GM23248 (cell line): Measurements from ENCODE around the gene SLC37A1. TPM values are rescaled to one million over a fixed set of nuclear protein-coding genes. Genes with fewer than 3 reads are reported as not detected.

Experiments used
- DNase-seq: peaks from one replicate; pipeline ENCODE4 v3.0.0-alpha.2; 2015
- H2AFZ ChIP-seq: fragments of 200-600 bp; sonication (generic); 2 replicates; pipeline ENCODE4 v1.6.1; 2016; ENCODE audit warnings: antibody characterized with exemption
- H3F3A ChIP-seq: fragments of 200-600 bp; sonication (generic); 2 replicates; pipeline ENCODE4 v1.6.1; 2016; ENCODE audit warnings: mild to moderate bottlenecking, antibody characterized with exemption, mixed run types; ENCODE audit not compliant: insufficient read depth
- H3K27ac ChIP-seq: fragments of 200-600 bp; sonication (generic); 2 replicates; pipeline ENCODE4 v1.5.1; 2016; ENCODE audit warnings: mild to moderate bottlenecking
- H3K27me3 ChIP-seq: fragments of 200-600 bp; sonication (generic); replicated peaks from 2 replicates; pipeline ENCODE4 v1.6.1; 2016; ENCODE audit warnings: mild to moderate bottlenecking; ENCODE audit not compliant: insufficient read depth
- H3K36me3 ChIP-seq: fragments of 200-600 bp; sonication (generic); 2 replicates; pipeline ENCODE4 v1.6.1; 2016; ENCODE audit warnings: low read depth, mild to moderate bottlenecking
- H3K4me1 ChIP-seq: fragments of 200-600 bp; sonication (generic); 2 replicates; pipeline ENCODE4 v1.6.1; 2016; ENCODE audit warnings: mild to moderate bottlenecking; ENCODE audit not compliant: insufficient read depth
- H3K4me2 ChIP-seq: fragments of 200-600 bp; sonication (generic); one replicate; pipeline ENCODE4 v1.6.1; 2016; ENCODE audit warnings: mild to moderate bottlenecking; ENCODE audit not compliant: unreplicated experiment
- H3K4me3 ChIP-seq: fragments of 200-600 bp; sonication (generic); 2 replicates; pipeline ENCODE4 v1.5.1; 2016; ENCODE audit warnings: mild to moderate bottlenecking
- H3K79me2 ChIP-seq: fragments of 200-600 bp; sonication (generic); 2 replicates; pipeline ENCODE4 v1.6.1; 2016; ENCODE audit warnings: mild to moderate bottlenecking; ENCODE audit not compliant: insufficient read depth
- H3K9ac ChIP-seq: fragments of 200-600 bp; sonication (generic); 2 replicates; pipeline ENCODE4 v1.6.1; 2016; ENCODE audit warnings: mild to moderate bottlenecking
- H3K9me2 ChIP-seq: fragments of 200-600 bp; sonication (generic); 2 replicates; pipeline ENCODE4 v1.6.1; 2016; ENCODE audit warnings: mixed run types, mild to moderate bottlenecking, moderate library complexity; ENCODE audit not compliant: insufficient read depth
- H3K9me3 ChIP-seq: fragments of 200-600 bp; sonication (generic); one replicate; pipeline ENCODE4 v1.6.1; 2017; ENCODE audit warnings: low read depth
- H4K20me1 ChIP-seq: fragments of 200-600 bp; sonication (generic); 2 replicates; pipeline ENCODE4 v1.6.0; 2016; ENCODE audit not compliant: insufficient read depth
- EZH2 ChIP-seq: fragments of 200-600 bp; sonication (generic); IDR thresholded peaks from 2 replicates; pipeline ENCODE4 v1.6.1; 2018; ENCODE audit warnings: antibody characterized with exemption, mild to moderate bottlenecking; ENCODE audit not compliant: insufficient read depth, poor library complexity, severe bottlenecking
- EZH2phosphoT487 ChIP-seq: fragments of 200-600 bp; sonication (generic); IDR thresholded peaks from 2 replicates; pipeline ENCODE4 v1.6.1; 2018; ENCODE audit warnings: antibody characterized with exemption, moderate library complexity, mild to moderate bottlenecking, low read depth; ENCODE audit not compliant: insufficient read depth
- WGBS, 2 experiments: methylation state at CpG; one replicate each; pipeline ENCODE4 v1.1.6; 2015 to 2017; ENCODE audit warnings: low lambda C conversion rate in 2 of 2, low coverage in 1 of 2; ENCODE audit errors: missing lambda C conversion rate in 2 of 2; 5-methylcytosine and 5-hydroxymethylcytosine counted together
- in situ Hi-C: fragments of 300-500 bp; cut with MboI; formaldehyde crosslinking; loops from 2 replicates; pipeline ENCODE4 v1.15.0; 2020
- polyA plus RNA-seq: library from polyadenylated mRNA; unstranded; fragments of >200 nt; fragmentation: Nextera tagmentation; extraction: Ambion mirVana; gene quantifications from 2 replicates; pipeline ENCODE4 v1.2.1, GENCODE V29; 2016
- total RNA-seq: library from RNA; depleted of rRNA; stranded (reverse); fragments of >200 nt; shearing (Covaris generic); gene quantifications from 2 replicates; pipeline ENCODE4 v1.2.3, GENCODE V29; 2014

SLC37A1 gene
- total and polyA plus RNA-seq, 2 experiments from 2014 or later: not detected

GRCh38 chr21:42591170-42591869 lies 77.7 kb downstream of the SLC37A1 start:
- in situ Hi-C loops: loop anchor here (5.0 kb wide), 1 partner anchor 231 kb away; no protein-coding TSS in a partner anchor
- Histone ChIP-seq H3K79me2 (no peaks in the 10 kb centered on the region), H3K27ac (no peak overlapping the region), H2AFZ (no peak overlapping the region), H3K9me3 (no peaks in the 10 kb centered on the region), H3K9me2 (no peaks in the 10 kb centered on the region), H3K4me3 (no peak overlapping the region), H4K20me1 (no peaks in the 10 kb centered on the region), H3K4me2 (no peak overlapping the region), H3K4me1 (no peaks in the 10 kb centered on the region), H3K27me3 (peaks cover 20% of the 10 kb centered on the region; the same call in 1 of the 2 replicates), H3F3A (no peaks in the 10 kb centered on the region), H3K36me3 (no peaks in the 10 kb centered on the region), H3K9ac (no peak overlapping the region)
- TF ChIP-seq EZH2phosphoT487 (no peak), EZH2 (no peak)
- WGBS, 2 experiments: 51 to 58% methylated on average over 15 to 18 of the region's 18 CpGs
- no peak for DNase-seq

- in situ Hi-C loops: loop anchor here (5.0 kb wide), 1 partner anchor 230 kb away; no protein-coding TSS in a partner anchor
- H2AFZ ChIP-seq: no peak overlapping the region
- H3K36me3 ChIP-seq: no peaks in the 10 kb centered on the region
Observed at GRCh38 chr21:42592156-42592820, 78.6 kb downstream of the SLC37A1 start.

GRCh38 chr21:42593007-42593814 lies 79.6 kb downstream of the SLC37A1 start:
- no peak overlapping the region for H3K4me3 ChIP-seq
- no peaks in the 10 kb centered on the region for H3K36me3 ChIP-seq
- no peak overlapping the region for H3K27ac ChIP-seq
- H3K9ac ChIP-seq: no peak overlapping the region
- TF ChIP-seq EZH2 (no peak), EZH2phosphoT487 (no peak)
- H3K9me2 ChIP-seq: no peaks in the 10 kb centered on the region
- in situ Hi-C loops: loop anchor here (5.0 kb wide), 1 partner anchor 229 kb away; no protein-coding TSS in a partner anchor
- H2AFZ ChIP-seq: 0 out of 2 replicates have a peak overlapping the region, but pooled peaks have one; percentile 23
- H3K79me2 ChIP-seq: no peaks in the 10 kb centered on the region
- no peaks in the 10 kb centered on the region for H3F3A ChIP-seq
- peaks cover 27% of the 10 kb centered on the region; the same call in 1 of the 2 replicates for H3K27me3 ChIP-seq
- no peak overlapping the region for H3K4me2 ChIP-seq
- 14 to 18% methylated on average over 20 to 33 of the region's 33 CpGs for WGBS, 2 experiments
- no peaks in the 10 kb centered on the region for H4K20me1 ChIP-seq
- no peaks in the 10 kb centered on the region for H3K9me3 ChIP-seq
- peak; percentile 80 for DNase-seq
- H3K4me1 ChIP-seq: no peaks in the 10 kb centered on the region

More at GRCh38 chr21:42592156-42592820, 78.6 kb downstream of the SLC37A1 start:
- 59 to 63% methylated on average over 19 of the region's 19 CpGs for WGBS, 2 experiments
- Histone ChIP-seq H4K20me1 (no peaks in the 10 kb centered on the region), H3K4me1 (no peaks in the 10 kb centered on the region), H3K9me2 (no peaks in the 10 kb centered on the region), H3K27me3 (peaks cover 23% of the 10 kb centered on the region; the same call in 1 of the 2 replicates), H3K79me2 (no peaks in the 10 kb centered on the region), H3K9me3 (no peaks in the 10 kb centered on the region), H3K9ac (no peak overlapping the region), H3K4me2 (no peak overlapping the region), H3F3A (no peaks in the 10 kb centered on the region), H3K27ac (no peak overlapping the region), H3K4me3 (no peak overlapping the region)
- no peak for DNase-seq
- TF ChIP-seq EZH2phosphoT487 (no peak), EZH2 (no peak)

- peaks cover 27% of the 10 kb centered on the region; the same call in 1 of the 2 replicates for H3K27me3 ChIP-seq
- DNase-seq: peak; percentile 12
- H3F3A ChIP-seq: no peaks in the 10 kb centered on the region
- in situ Hi-C loops: loop anchor here (5.0 kb wide), 1 partner anchor 228 kb away; no protein-coding TSS in a partner anchor
- H3K27ac ChIP-seq: no peak overlapping the region
- no peak overlapping the region for H3K4me2 ChIP-seq
- H3K4me3 ChIP-seq: no peak overlapping the region
- no peaks in the 10 kb centered on the region for H3K4me1 ChIP-seq
- no peak overlapping the region for H3K9ac ChIP-seq
- 22 to 28% methylated on average over 17 of the region's 17 CpGs for WGBS, 2 experiments
- H2AFZ ChIP-seq: no peak overlapping the region
- no peaks in the 10 kb centered on the region for H3K36me3 ChIP-seq
- no peaks in the 10 kb centered on the region for H3K9me2 ChIP-seq
- no peaks in the 10 kb centered on the region for H3K79me2 ChIP-seq
- H4K20me1 ChIP-seq: no peaks in the 10 kb centered on the region
- no peak for TF ChIP-seq EZH2phosphoT487
- no peaks in the 10 kb centered on the region for H3K9me3 ChIP-seq
Observed at GRCh38 chr21:42594616-42595282, 81.1 kb downstream of the SLC37A1 start.
